Measurements from ENCODE around the gene LRRC19. TPM values are rescaled to one million over a fixed set of nuclear protein-coding genes. Genes with fewer than 3 reads are reported as not detected.

The LRRC19 gene, protein sequence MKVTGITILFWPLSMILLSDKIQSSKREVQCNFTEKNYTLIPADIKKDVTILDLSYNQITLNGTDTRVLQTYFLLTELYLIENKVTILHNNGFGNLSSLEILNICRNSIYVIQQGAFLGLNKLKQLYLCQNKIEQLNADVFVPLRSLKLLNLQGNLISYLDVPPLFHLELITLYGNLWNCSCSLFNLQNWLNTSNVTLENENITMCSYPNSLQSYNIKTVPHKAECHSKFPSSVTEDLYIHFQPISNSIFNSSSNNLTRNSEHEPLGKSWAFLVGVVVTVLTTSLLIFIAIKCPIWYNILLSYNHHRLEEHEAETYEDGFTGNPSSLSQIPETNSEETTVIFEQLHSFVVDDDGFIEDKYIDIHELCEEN
- 1 to 10 TPM in 3 of 6 experiments, under 1 TPM in 3; 0.46 to 2.6 (median 0.91) TPM for total RNA-seq
- long read RNA-seq: 0 reads

DNA sequence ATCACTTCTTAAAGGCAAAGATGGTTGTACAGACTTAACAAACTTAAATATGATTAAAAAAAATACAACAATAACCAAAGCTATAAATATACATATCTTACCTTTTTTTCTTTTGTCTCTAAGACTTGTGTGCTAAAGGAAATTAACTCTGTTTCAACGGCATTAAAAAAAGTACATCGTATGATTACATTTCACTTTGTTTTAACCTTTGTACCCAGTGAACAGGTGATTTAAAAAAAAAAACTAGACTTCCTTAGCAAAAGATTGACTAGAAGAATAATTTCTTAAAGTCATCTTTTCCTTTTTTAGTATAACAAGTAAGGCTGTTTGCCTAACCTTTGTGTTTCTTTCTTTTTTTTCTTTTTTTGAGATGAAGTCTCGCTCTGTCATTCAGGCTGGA, at the start of gene LRRC19:
Gene LRRC19 (minus strand): TSS at position 182 of the 400 bp plus-strand sequence. CDS start 5,978 bp downstream, outside the sequence.
- ATAC-seq (no peak), DNase-seq (no peak)
- no peaks in the 10 kb centered on the region for H3K27me3 ChIP-seq
- H3K4me1 ChIP-seq: peaks cover 0 to 28% (median 0%) of the 10 kb centered on the region in 4 donors
- H3K36me3 ChIP-seq: no peaks in the 10 kb centered on the region
- 32% methylated on average over 3 of the region's 3 CpGs for WGBS (ENCODE audit: insufficient coverage, low coverage, low lambda C conversion rate, missing lambda C conversion rate)
- intact Hi-C loops (cut with DNase I): no loop called here
- TF ChIP-seq, protein P1, sequence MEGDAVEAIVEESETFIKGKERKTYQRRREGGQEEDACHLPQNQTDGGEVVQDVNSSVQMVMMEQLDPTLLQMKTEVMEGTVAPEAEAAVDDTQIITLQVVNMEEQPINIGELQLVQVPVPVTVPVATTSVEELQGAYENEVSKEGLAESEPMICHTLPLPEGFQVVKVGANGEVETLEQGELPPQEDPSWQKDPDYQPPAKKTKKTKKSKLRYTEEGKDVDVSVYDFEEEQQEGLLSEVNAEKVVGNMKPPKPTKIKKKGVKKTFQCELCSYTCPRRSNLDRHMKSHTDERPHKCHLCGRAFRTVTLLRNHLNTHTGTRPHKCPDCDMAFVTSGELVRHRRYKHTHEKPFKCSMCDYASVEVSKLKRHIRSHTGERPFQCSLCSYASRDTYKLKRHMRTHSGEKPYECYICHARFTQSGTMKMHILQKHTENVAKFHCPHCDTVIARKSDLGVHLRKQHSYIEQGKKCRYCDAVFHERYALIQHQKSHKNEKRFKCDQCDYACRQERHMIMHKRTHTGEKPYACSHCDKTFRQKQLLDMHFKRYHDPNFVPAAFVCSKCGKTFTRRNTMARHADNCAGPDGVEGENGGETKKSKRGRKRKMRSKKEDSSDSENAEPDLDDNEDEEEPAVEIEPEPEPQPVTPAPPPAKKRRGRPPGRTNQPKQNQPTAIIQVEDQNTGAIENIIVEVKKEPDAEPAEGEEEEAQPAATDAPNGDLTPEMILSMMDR (IDR thresholded peaks at IDR 0.05): no peak
- no peak for TF ChIP-seq POLR2A (IDR thresholded peaks at IDR 0.05)
- H3K9me3 ChIP-seq: no peaks in the 10 kb centered on the region
- no peak within 1 kb of the TSS for H3K27ac ChIP-seq
- H3K4me3 ChIP-seq: peak within 1 kb of the TSS in 1 of 3 donors; percentile 33

DNA sequence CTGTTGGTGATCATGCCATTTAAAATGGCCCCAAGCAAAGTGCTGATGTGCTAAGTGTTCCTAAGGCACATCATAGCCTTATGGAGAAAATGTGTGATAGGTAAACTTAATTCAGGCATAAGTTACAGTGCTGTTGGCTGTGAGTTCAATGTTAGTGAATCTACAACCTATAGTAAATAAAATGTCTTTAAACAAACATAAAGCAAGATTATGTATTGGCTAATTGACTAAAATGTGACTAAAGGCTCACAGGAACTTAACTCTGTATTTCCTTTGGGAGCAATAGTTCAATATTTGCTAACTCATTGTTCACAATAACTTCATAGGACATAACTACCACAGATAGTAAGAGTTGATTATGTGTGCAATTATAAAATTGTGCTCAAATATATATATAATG, 49.4 kb upstream of the LRRC19 start:
- peaks cover 0 to 11% (median 0%) of the 10 kb centered on the region in 4 donors for H3K36me3 ChIP-seq
- DNase-seq (no peak), ATAC-seq (no peak)
- intact Hi-C loops (cut with DNase I): no loop called here
- TF ChIP-seq POLR2A (IDR thresholded peaks at IDR 0.05): no peak
- TF ChIP-seq, protein P1 (IDR thresholded peaks at IDR 0.05): no peak
- no peak overlapping the region for H3K4me3 ChIP-seq
- H3K27ac ChIP-seq: no peak overlapping the region
- H3K9me3 ChIP-seq: no peaks in the 10 kb centered on the region
- no peaks in the 10 kb centered on the region for H3K27me3 ChIP-seq
- no peaks in the 10 kb centered on the region for H3K4me1 ChIP-seq

DNA sequence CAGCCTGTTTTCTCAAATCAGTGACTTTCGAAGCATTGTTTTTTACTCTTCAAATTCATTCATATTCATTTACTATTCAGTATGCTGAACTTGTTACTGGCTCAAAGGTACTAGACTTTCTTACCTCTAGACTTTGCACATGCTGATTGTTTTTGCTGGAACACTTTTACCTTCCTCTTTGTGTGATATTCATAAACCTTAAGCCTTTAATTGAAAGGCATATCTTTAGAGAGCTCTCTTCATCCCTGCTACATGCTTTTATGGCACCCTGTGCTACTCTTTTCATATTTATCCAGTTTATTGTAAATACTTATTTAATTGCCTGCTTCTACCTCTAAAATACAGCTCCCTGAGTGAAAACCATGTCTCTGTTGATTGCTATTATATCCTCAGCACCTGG, 48.7 kb upstream of the LRRC19 start:
- WGBS (ENCODE audit: insufficient coverage, low coverage, low lambda C conversion rate, missing lambda C conversion rate): 80% methylated on average over 1 of the region's 1 CpG
- no peak overlapping the region for H3K27ac ChIP-seq
- ATAC-seq (no peak), DNase-seq (no peak)
- intact Hi-C loops (cut with DNase I): no loop called here
- H3K4me1 ChIP-seq: no peaks in the 10 kb centered on the region
- peaks cover 0 to 11% (median 0%) of the 10 kb centered on the region in 4 donors for H3K36me3 ChIP-seq
- H3K27me3 ChIP-seq: no peaks in the 10 kb centered on the region
- TF ChIP-seq POLR2A (IDR thresholded peaks at IDR 0.05): no peak
- TF ChIP-seq, protein P1 (IDR thresholded peaks at IDR 0.05): no peak
- H3K9me3 ChIP-seq: no peaks in the 10 kb centered on the region
- no peak overlapping the region for H3K4me3 ChIP-seq

DNA sequence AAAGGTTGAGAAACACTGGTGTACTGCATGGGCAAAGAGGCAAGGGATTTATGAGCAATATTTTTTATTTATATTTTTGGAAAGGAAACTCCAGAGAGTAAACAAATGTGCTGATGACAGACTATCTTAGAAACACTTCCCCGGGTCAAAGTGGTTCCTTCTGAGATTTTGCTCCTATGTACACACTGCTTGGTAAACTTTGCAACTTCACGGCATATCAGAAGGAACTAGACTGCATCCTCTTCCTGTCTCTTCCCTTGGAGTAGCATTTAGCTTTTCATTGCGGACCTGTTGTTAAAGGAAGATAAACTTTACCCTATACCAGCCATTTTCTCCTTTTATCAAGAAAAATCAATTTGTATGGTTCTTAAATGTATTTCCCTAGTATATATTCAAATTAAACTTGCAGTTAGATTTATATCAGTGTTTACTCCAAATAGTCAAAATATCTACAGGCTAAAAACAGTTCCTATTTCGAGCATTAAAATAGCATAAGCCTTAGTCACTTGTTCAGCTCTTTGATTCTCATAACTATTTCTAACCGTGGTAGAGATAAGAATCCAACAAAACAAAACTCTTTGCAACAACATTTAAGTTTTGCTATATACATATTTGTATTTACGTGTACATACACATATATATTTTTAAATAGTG, 48.0 kb upstream of the LRRC19 start:
- no peak for DNase-seq
- Histone ChIP-seq H3K27ac (no peak overlapping the region), H3K9me3 (no peaks in the 10 kb centered on the region), H3K4me1 (no peaks in the 10 kb centered on the region), H3K36me3 (peaks cover 0 to 11% (median 0%) of the 10 kb centered on the region in 4 donors), H3K27me3 (no peaks in the 10 kb centered on the region), H3K4me3 (no peak overlapping the region)
- TF ChIP-seq, protein P1 (IDR thresholded peaks at IDR 0.05): no peak
- no peak for TF ChIP-seq POLR2A (IDR thresholded peaks at IDR 0.05)
- WGBS (ENCODE audit: insufficient coverage, low coverage, low lambda C conversion rate, missing lambda C conversion rate): 45% methylated on average over 6 of the region's 6 CpGs
- ATAC-seq: peak; percentile 79 to 94 (median 91)
- intact Hi-C loops (cut with DNase I): no loop called here
